ENCODE results near the gene TNRC6B.

Gene TNRC6B

DNA sequence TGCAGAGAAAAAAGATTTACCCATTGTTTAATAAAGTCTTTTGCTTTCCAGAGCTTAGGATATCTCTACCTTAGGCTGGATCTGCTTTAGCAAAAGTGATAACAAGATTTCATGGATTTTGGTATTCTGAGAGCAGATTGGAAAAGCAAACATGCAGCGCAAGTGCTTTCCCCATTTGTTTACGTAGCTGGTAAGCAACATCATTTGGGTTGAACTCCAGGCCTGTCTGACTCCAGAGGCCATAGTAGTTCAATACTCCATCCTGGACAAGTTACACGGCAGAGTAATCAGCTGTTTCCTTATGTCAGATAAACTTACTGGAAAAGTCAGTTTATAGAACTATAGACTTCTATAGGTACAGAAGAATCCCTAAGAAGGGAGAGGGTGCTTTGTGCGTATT lies 40.6 kb upstream of the TNRC6B start (continued):
- TF ChIP-seq, protein P1, sequence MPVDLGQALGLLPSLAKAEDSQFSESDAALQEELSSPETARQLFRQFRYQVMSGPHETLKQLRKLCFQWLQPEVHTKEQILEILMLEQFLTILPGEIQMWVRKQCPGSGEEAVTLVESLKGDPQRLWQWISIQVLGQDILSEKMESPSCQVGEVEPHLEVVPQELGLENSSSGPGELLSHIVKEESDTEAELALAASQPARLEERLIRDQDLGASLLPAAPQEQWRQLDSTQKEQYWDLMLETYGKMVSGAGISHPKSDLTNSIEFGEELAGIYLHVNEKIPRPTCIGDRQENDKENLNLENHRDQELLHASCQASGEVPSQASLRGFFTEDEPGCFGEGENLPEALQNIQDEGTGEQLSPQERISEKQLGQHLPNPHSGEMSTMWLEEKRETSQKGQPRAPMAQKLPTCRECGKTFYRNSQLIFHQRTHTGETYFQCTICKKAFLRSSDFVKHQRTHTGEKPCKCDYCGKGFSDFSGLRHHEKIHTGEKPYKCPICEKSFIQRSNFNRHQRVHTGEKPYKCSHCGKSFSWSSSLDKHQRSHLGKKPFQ (tag by site-specific recombination; IDR thresholded peaks at IDR 0.05), result no peak
- TF ChIP-seq, protein P2, sequence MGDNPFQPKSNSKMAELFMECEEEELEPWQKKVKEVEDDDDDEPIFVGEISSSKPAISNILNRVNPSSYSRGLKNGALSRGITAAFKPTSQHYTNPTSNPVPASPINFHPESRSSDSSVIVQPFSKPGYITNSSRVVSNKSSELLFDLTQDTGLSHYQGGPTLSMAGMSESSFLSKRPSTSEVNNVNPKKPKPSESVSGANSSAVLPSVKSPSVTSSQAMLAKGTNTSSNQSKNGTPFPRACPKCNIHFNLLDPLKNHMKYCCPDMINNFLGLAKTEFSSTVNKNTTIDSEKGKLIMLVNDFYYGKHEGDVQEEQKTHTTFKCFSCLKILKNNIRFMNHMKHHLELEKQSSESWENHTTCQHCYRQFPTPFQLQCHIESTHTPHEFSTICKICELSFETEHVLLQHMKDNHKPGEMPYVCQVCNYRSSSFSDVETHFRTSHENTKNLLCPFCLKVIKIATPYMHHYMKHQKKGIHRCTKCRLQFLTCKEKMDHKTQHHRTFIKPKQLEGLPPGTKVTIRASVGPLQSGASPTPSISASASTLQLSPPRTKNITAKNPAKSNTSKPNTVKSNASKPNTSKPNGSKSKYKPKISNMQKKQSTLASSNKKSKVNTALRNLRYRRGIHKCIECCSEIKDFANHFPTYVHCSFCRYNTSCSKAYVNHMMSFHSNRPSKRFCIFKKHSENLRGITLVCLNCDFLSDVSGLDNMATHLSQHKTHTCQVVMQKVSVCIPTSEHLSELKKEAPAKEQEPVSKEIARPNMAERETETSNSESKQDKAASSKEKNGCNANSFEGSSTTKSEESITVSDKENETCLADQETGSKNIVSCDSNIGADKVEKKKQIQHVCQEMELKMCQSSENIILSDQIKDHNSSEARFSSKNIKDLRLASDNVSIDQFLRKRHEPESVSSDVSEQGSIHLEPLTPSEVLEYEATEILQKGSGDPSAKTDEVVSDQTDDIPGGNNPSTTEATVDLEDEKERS (tag by site-specific recombination; IDR thresholded peaks at IDR 0.05), result no peak
- TF ChIP-seq KLF8 (tag by site-specific recombination; IDR thresholded peaks at IDR 0.05) (no peak), ZNF202 (tag by site-specific recombination; IDR thresholded peaks at IDR 0.05; ENCODE audit: borderline replicate concordance) (no peak), SCRT2 (tag by site-specific recombination; IDR thresholded peaks at IDR 0.05) (no peak), ZNF433 (tag by site-specific recombination; IDR thresholded peaks at IDR 0.05; ENCODE audit: low read depth) (no peak), ZNF341 (tag by site-specific recombination; IDR thresholded peaks at IDR 0.05; ENCODE audit: low read depth) (no peak), ZSCAN30 (tag by site-specific recombination; IDR thresholded peaks at IDR 0.05) (no peak), SP3 (tag by site-specific recombination; IDR thresholded peaks at IDR 0.05) (no peak), ZEB2 (tag by site-specific recombination; IDR thresholded peaks at IDR 0.05) (no peak)

DNA sequence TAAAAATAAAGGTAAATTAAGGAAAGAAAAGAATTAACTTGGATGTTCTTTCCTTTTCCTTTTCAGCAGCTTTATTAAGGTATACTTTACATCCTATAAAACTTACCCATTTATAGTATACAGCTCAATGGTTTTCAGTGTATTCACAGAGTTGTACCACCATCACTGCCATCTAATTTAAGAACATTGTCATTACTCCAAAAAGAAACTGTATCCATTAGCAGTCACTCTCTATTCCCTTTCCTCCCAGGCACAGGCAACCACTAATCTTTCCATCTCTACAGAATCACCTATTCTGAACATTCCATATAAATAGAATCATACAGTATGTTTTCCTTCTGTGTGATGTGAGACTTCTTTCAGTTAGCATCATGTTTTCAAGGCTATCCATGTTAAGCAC lies 38.9 kb upstream of the TNRC6B start:
- H3K9me3 ChIP-seq (ENCODE audit: control insufficient read depth, insufficient read depth, low read depth, low read length), result no peaks in the 10 kb centered on the region
- CTCF ChIA-PET, result interaction anchor here (0.7 kb wide), 1 partner anchor 69 kb away, joined by 3 read pairs; no protein-coding TSS in a partner anchor
- H3K4me1 ChIP-seq (ENCODE audit: control insufficient read depth, insufficient read depth, low read length), result no peaks in the 10 kb centered on the region
- POLR2A ChIA-PET, result interaction anchor here (3.1 kb wide), 1 partner anchor 94 kb away, joined by 10 read pairs; no protein-coding TSS in a partner anchor
- H3K4me3 ChIP-seq (ENCODE audit: low read depth, low read length), result no peak overlapping the region
- TF ChIP-seq KLF9 (tag by site-specific recombination; IDR thresholded peaks at IDR 0.05; ENCODE audit: low read depth) (no peak), ZNF202 (tag by site-specific recombination; IDR thresholded peaks at IDR 0.05; ENCODE audit: borderline replicate concordance) (no peak), ZNF16 (tag by site-specific recombination; IDR thresholded peaks at IDR 0.05; ENCODE audit: low read depth) (no peak), ZNF423 (tag by site-specific recombination; IDR thresholded peaks at IDR 0.05) (no peak), ZNF843 (tag by site-specific recombination; IDR thresholded peaks at IDR 0.05) (no peak), ZNF555 (tag by site-specific recombination; conservative IDR thresholded peaks at IDR 0.05) (no peak), BCL11B (tag by site-specific recombination; IDR thresholded peaks at IDR 0.05; ENCODE audit: low read depth) (no peak), REPIN1 (tag by site-specific recombination; IDR thresholded peaks at IDR 0.05; ENCODE audit: low read depth) (no peak), ZNF48 (tag by site-specific recombination; IDR thresholded peaks at IDR 0.05) (no peak), ZNF239 (tag by site-specific recombination; IDR thresholded peaks at IDR 0.05) (no peak), KLF10 (tag by site-specific recombination; IDR thresholded peaks at IDR 0.05) (no peak), ZNF266 (tag by site-specific recombination; IDR thresholded peaks at IDR 0.05; ENCODE audit: low read depth) (no peak)
- TF ChIP-seq, protein P3, sequence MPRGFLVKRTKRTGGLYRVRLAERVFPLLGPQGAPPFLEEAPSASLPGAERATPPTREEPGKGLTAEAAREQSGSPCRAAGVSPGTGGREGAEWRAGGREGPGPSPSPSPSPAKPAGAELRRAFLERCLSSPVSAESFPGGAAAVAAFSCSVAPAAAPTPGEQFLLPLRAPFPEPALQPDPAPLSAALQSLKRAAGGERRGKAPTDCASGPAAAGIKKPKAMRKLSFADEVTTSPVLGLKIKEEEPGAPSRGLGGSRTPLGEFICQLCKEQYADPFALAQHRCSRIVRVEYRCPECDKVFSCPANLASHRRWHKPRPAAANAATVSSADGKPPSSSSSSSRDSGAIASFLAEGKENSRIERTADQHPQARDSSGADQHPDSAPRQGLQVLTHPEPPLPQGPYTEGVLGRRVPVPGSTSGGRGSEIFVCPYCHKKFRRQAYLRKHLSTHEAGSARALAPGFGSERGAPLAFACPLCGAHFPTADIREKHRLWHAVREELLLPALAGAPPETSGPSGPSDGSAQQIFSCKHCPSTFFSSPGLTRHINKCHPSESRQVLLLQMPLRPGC (tag by site-specific recombination; IDR thresholded peaks at IDR 0.05), result no peak
- H3K27ac ChIP-seq (ENCODE audit: extremely low read depth, low read depth, low read length), result no peak overlapping the region
- no peaks in the 10 kb centered on the region; a peak in 1 of 3 replicates for H3K36me3 ChIP-seq (ENCODE audit: control insufficient read depth in 2 of 2, insufficient read depth in 1 of 2, low read length in 2 of 2)
